Testis (tissue), 2 donors: ENCODE results near the gene SLC6A7.

ENCODE experiments used
- POLR2A ChIP-seq: fragments of 450-650 bp; IDR thresholded peaks from one replicate; pipeline ENCODE4 v1.6.1; 2017; ENCODE audit warnings: antibody characterized with exemption, mild to moderate bottlenecking, moderate library complexity
- TF ChIP-seq, protein P1 (sequence below), 3 experiments: fragments of 450-650 bp in 2 of 3; fragments of 200-600 bp in 1 of 3; sonication (generic) in 1 of 3; IDR thresholded peaks; one replicate each; pipeline ENCODE4 v1.5.1; 2016 to 2019; ENCODE audit warnings: antibody characterized with exemption in 3 of 3, mild to moderate bottlenecking in 2 of 3, moderate library complexity in 1 of 3

DNA sequence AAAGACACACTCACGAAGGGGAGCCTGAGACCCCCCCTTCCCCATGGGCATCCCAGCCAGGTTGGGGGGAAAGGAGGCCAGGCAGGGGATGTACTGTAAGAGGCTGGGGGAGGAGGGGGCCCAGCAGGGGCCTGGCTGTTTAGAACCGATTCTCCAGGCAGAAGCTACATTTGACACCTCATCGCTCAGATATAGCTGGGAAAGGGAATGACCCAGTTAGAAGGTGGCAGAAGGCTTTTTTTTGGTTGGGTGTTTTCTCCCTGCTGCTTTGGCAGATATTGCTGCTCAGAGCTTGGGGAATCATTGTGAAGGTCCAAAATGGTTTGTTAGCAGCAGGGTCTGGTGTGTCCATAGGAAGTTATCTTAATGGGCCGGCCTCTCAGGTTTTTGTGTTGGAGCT lies 17.3 kb upstream of the SLC6A7 start:
- TF ChIP-seq, protein P1, sequence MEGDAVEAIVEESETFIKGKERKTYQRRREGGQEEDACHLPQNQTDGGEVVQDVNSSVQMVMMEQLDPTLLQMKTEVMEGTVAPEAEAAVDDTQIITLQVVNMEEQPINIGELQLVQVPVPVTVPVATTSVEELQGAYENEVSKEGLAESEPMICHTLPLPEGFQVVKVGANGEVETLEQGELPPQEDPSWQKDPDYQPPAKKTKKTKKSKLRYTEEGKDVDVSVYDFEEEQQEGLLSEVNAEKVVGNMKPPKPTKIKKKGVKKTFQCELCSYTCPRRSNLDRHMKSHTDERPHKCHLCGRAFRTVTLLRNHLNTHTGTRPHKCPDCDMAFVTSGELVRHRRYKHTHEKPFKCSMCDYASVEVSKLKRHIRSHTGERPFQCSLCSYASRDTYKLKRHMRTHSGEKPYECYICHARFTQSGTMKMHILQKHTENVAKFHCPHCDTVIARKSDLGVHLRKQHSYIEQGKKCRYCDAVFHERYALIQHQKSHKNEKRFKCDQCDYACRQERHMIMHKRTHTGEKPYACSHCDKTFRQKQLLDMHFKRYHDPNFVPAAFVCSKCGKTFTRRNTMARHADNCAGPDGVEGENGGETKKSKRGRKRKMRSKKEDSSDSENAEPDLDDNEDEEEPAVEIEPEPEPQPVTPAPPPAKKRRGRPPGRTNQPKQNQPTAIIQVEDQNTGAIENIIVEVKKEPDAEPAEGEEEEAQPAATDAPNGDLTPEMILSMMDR (IDR thresholded peaks at IDR 0.05), result no peak
- no peak for TF ChIP-seq POLR2A
